Mesothelial cell of epicardium (in vitro differentiated cells): ENCODE measurements around the gene XKR7. TPM values are rescaled to one million over a fixed set of nuclear protein-coding genes. Genes with fewer than 3 reads are reported as not detected.
A peak's percentile ranks its signal among the peaks of the same experiment; 100 is the strongest.

Experiments
- DNase-seq, 2 experiments: peaks; one replicate each; pipeline ENCODE4 v3.0.0; 2021; ENCODE audit warnings: low spot score in 2 of 2; ENCODE audit not compliant: unreplicated experiment in 2 of 2
- H3K27ac Mint-ChIP-seq: 2 replicates; pipeline ENCODE4 v1.8.0; 2021; ENCODE audit warnings: mixed read lengths
- H3K27me3 Mint-ChIP-seq: 2 replicates; pipeline ENCODE4 v1.8.0; 2021; ENCODE audit warnings: low read depth, mixed read lengths
- H3K36me3 Mint-ChIP-seq: 2 replicates; pipeline ENCODE4 v1.8.0; 2021; ENCODE audit warnings: mixed read lengths
- H3K4me1 Mint-ChIP-seq: 2 replicates; pipeline ENCODE4 v1.8.0; 2021; ENCODE audit warnings: mixed read lengths
- H3K4me3 Mint-ChIP-seq: 2 replicates; pipeline ENCODE4 v1.8.0; 2021; ENCODE audit warnings: mild to moderate bottlenecking, moderate library complexity, mixed read lengths
- H3K9me3 Mint-ChIP-seq: 2 replicates; pipeline ENCODE4 v1.8.0; 2021; ENCODE audit warnings: mixed read lengths
- total RNA-seq: library from RNA; stranded (reverse); gene quantifications from 3 replicates; pipeline ENCODE4 v1.2.1, GENCODE V29; 2021
- TF ChIP-seq, protein P1 (sequence below): fragments of 200-600 bp; sonication (generic); IDR thresholded peaks from one replicate; pipeline ENCODE4 v1.5.0; 2021; ENCODE audit warnings: antibody characterized with exemption; ENCODE audit not compliant: unreplicated experiment

The XKR7 gene
- total RNA-seq, 1 donor from 2014 or later, result 0.25 TPM

DNA sequence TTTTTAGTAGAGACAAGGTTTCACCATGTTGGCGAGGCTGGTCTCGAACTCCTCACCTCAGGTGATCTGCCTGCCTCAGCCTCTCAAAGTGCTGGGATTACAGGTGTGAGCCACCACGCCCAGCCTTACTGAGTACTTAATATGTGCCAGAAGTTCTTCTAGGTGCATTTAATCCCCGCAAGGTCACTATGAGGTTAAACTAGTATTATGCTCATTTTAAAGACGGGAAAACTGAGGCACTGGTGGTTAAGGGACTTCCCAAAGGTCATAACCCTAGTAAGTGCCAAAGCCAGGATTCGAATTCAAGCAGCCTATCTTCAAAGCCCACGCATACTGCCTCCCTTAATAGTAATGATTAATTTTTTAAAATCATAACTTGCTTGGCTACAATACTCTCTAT lies 41.6 kb downstream of the XKR7 start:
- Mint-ChIP-seq H3K9me3 (no peaks in the 10 kb centered on the region), H3K4me1 (no peaks in the 10 kb centered on the region), H3K36me3 (no peaks in the 10 kb centered on the region), H3K4me3 (no peak overlapping the region), H3K27me3 (peaks cover 41% of the 10 kb centered on the region), H3K27ac (no peak overlapping the region)
- DNase-seq, result no peak
- TF ChIP-seq, protein P1, sequence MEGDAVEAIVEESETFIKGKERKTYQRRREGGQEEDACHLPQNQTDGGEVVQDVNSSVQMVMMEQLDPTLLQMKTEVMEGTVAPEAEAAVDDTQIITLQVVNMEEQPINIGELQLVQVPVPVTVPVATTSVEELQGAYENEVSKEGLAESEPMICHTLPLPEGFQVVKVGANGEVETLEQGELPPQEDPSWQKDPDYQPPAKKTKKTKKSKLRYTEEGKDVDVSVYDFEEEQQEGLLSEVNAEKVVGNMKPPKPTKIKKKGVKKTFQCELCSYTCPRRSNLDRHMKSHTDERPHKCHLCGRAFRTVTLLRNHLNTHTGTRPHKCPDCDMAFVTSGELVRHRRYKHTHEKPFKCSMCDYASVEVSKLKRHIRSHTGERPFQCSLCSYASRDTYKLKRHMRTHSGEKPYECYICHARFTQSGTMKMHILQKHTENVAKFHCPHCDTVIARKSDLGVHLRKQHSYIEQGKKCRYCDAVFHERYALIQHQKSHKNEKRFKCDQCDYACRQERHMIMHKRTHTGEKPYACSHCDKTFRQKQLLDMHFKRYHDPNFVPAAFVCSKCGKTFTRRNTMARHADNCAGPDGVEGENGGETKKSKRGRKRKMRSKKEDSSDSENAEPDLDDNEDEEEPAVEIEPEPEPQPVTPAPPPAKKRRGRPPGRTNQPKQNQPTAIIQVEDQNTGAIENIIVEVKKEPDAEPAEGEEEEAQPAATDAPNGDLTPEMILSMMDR, result no peak

GRCh38 chr20:32010101-32010500 lies 42.1 kb downstream of the XKR7 start, which contains the start of gene CCM2L:
CCM2L (plus strand) TSS chr20:32010438; CDS start chr20:32010455, 17 bp downstream.
- no peak for DNase-seq
- Mint-ChIP-seq H3K9me3 (no peaks in the 10 kb centered on the region), H3K27me3 (peaks cover 47% of the 10 kb centered on the region), H3K4me1 (no peaks in the 10 kb centered on the region), H3K27ac (no peak within 1 kb of the TSS), H3K36me3 (no peaks in the 10 kb centered on the region), H3K4me3 (no peak within 1 kb of the TSS)
- TF ChIP-seq, protein P1, result no peak

DNA sequence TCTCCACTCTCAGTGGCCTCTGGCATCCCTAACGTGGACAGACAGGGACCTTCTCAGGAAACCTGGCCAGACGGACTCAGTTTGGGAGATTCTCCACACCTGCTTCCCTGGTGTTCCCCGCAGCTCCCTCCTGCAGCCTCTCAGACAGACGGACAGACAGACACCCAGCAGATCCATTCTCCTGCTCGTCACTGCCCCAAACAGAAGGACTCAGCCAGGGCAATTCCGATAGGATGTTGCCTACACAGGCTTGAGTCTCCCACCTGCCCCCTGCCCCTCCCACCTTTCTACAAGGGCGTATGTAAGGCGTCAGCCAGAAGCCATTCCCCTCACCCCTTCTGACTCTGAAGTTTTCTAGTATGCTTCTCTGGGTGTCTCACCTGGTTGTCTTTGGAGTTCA lies 42.7 kb downstream of the XKR7 start:
- H3K4me3 Mint-ChIP-seq, result no peak overlapping the region
- no peaks in the 10 kb centered on the region for H3K9me3 Mint-ChIP-seq
- no peaks in the 10 kb centered on the region for H3K4me1 Mint-ChIP-seq
- H3K27ac Mint-ChIP-seq, result no peak overlapping the region
- DNase-seq, result no peak
- peaks cover 52% of the 10 kb centered on the region for H3K27me3 Mint-ChIP-seq
- no peaks in the 10 kb centered on the region for H3K36me3 Mint-ChIP-seq
- TF ChIP-seq, protein P1, result no peak

- peaks cover 56% of the 10 kb centered on the region for H3K27me3 Mint-ChIP-seq
- TF ChIP-seq, protein P1, result no peak
- DNase-seq, result no peak
- H3K4me3 Mint-ChIP-seq, result no peak overlapping the region
- H3K4me1 Mint-ChIP-seq, result no peaks in the 10 kb centered on the region
- H3K9me3 Mint-ChIP-seq, result no peaks in the 10 kb centered on the region
- H3K27ac Mint-ChIP-seq, result no peak overlapping the region
- no peaks in the 10 kb centered on the region for H3K36me3 Mint-ChIP-seq
Observed at GRCh38 chr20:32012159-32012688, 44.3 kb downstream of the XKR7 start.

DNA sequence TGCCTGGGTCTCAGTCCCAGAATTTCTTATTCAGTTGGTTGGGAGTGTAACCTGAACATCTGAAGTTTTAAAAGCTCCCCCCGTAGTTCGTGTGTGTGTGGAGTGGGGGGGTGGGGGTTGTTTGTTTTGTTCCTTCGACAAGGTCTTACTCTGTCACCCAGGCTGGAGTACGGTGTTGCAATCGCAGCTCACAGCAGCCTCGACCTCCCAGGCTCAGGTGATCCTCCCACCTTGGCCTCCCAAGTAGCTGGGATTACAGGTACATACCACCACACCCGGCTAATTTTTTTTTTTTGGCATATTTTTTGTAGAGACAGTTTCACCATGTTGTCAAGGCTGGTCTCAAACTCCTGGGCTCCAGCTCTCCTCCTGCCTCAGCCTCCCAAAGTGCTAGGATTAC lies 45.4 kb downstream of the XKR7 start:
- Mint-ChIP-seq H3K4me3 (no peak overlapping the region), H3K27me3 (peaks cover 60% of the 10 kb centered on the region), H3K4me1 (peaks cover 4% of the 10 kb centered on the region), H3K9me3 (no peaks in the 10 kb centered on the region), H3K27ac (no peak overlapping the region), H3K36me3 (no peaks in the 10 kb centered on the region)
- TF ChIP-seq, protein P1, result no peak
- DNase-seq, result no peak

DNA sequence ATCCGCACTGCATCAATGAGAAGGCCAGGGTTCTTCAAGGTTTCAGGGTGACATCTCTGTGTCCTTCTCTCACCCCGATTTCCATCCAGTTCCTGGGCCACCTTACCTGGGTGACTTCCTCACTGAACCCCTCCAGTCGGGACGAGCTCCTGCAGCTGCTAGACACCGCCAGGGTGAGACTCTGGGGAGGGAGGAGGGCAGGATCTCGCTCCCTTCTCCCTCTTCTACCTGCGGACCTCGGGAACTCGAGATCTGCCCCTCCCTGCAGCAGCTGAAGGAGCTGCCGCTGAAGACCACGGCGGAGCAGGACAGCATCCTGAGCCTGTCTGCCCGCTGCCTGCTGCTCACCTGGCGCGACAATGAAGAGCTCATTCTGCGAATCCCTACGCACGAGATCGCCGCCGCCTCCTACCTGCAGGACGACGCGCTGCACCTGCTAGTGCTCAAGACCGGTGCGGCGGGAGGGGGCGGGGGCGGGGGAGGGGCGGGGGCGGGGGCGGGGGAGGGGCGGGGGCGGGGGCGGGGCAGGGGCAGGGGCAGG lies 49.8 kb downstream of the XKR7 start:
- Mint-ChIP-seq H3K4me1 (peaks cover 11% of the 10 kb centered on the region), H3K27ac (no peak overlapping the region), H3K9me3 (no peaks in the 10 kb centered on the region), H3K4me3 (peak overlapping the region; percentile 85), H3K27me3 (peaks cover 78% of the 10 kb centered on the region), H3K36me3 (no peaks in the 10 kb centered on the region)
- TF ChIP-seq, protein P1, result peak; percentile 36
- peak; percentile 47 to 60 for DNase-seq
